Kasumi-1 (cell line): ENCODE results near the gene DAB2IP.
"Not testable (repeated sequence)": the region's sequence is repeated elsewhere in the genome, so short reads cannot be mapped to it uniquely, and the experiment has no call there.

Experiments
- DNase-seq, 2 experiments: peaks; one replicate each; lab custom pipeline; 2025; lab: John Stamatoyannopoulos, UW

The DAB2IP gene

GRCh38 chr9:121776739-121777637 lies 125.6 kb downstream of the DAB2IP start:
- DNase-seq: no peak

- no peak for DNase-seq
These were observed 127.1 kb downstream of the DAB2IP start for GRCh38 chr9:121778252-121779225.

GRCh38 chr9:121779381-121780117 lies 128.1 kb downstream of the DAB2IP start:
- no peak for DNase-seq

- no peak for DNase-seq
These were observed 129.0 kb downstream of the DAB2IP start for GRCh38 chr9:121780177-121781040.

- DNase-seq: no peak
These were observed 129.7 kb downstream of the DAB2IP start for GRCh38 chr9:121781145-121781548.

GRCh38 chr9:121781701-121782464 lies 130.4 kb downstream of the DAB2IP start:
- no peak for DNase-seq

- DNase-seq: no peak
These were observed 131.2 kb downstream of the DAB2IP start for GRCh38 chr9:121782514-121783110.

GRCh38 chr9:121783111-121783510 lies 131.7 kb downstream of the DAB2IP start:
- no peak for DNase-seq

- no peak for DNase-seq
These were observed 132.4 kb downstream of the DAB2IP start for GRCh38 chr9:121783521-121784507.

GRCh38 chr9:121784731-121785411 lies 133.4 kb downstream of the DAB2IP start:
- DNase-seq: no peak

GRCh38 chr9:121785673-121786542 lies 134.5 kb downstream of the DAB2IP start:
- no peak for DNase-seq

GRCh38 chr9:121786543-121786948 lies 135.1 kb downstream of the DAB2IP start:
- no peak for DNase-seq

GRCh38 chr9:121786998-121787422 lies 135.6 kb downstream of the DAB2IP start:
- DNase-seq: no peak

- no peak for DNase-seq
These were observed 137.4 kb downstream of the DAB2IP start for GRCh38 chr9:121788686-121789366.

- DNase-seq: no peak
These were observed 139.4 kb downstream of the DAB2IP start for GRCh38 chr9:121790841-121791240.

GRCh38 chr9:121792476-121792875 lies 141.0 kb downstream of the DAB2IP start:
- DNase-seq: not testable (repeated sequence)
